Right lung (tissue), 5 donors: ENCODE results near the gene ATP7B. TPM values are rescaled to one million over a fixed set of nuclear protein-coding genes. Genes with fewer than 3 reads are reported as not detected.

Experiments
- DNase-seq, 2 donors: peaks; one replicate each; pipeline ENCODE4 v3.0.0-alpha.2; 2013
- polyA plus RNA-seq, 5 donors: library from polyadenylated mRNA; unstranded; fragments of 120-200 nt; gene quantifications; one replicate each; pipeline versions ENCODE4 v1.2.1 to v1.2.3, GENCODE V29; 2013; ENCODE audit warnings: inconsistent platforms in 1 of 5, low replicate concordance in 1 of 5; ENCODE audit not compliant: insufficient read length in 5 of 5, insufficient read depth in 1 of 5

ATP7B gene
- polyA plus RNA-seq, 5 donors: 12.9 to 19.0 (median 17.8) TPM

GRCh38 chr13:51978796-51979556 lies 32.3 kb downstream of the ATP7B start:
- DNase-seq: peak; percentile 49 to 59

- no peak for DNase-seq
Measured at GRCh38 chr13:51977625-51978024, 33.6 kb downstream of the ATP7B start.

- DNase-seq: no peak
Measured at GRCh38 chr13:51976890-51977289, 34.4 kb downstream of the ATP7B start.

- DNase-seq: no peak
Measured at GRCh38 chr13:51976423-51976822, 34.8 kb downstream of the ATP7B start.

- DNase-seq: no peak
Measured at GRCh38 chr13:51974482-51974881, 36.8 kb downstream of the ATP7B start.

- DNase-seq: no peak
Measured at GRCh38 chr13:51971520-51972426, 39.5 kb downstream of the ATP7B start.

GRCh38 chr13:51970349-51970748 lies 40.9 kb downstream of the ATP7B start:
- DNase-seq: no peak

- DNase-seq: no peak
Measured at GRCh38 chr13:51967482-51968446, 43.5 kb downstream of the ATP7B start.

GRCh38 chr13:51966186-51966585 lies 45.1 kb downstream of the ATP7B start:
- no peak for DNase-seq

- no peak for DNase-seq
Measured at GRCh38 chr13:51961493-51962403, 49.5 kb downstream of the ATP7B start.

GRCh38 chr13:51960766-51961165 lies 50.5 kb downstream of the ATP7B start:
- no peak for DNase-seq

GRCh38 chr13:51959773-51960172 lies 51.5 kb downstream of the ATP7B start:
- no peak for DNase-seq

- DNase-seq: no peak
Measured at GRCh38 chr13:51958217-51958547, 53.1 kb downstream of the ATP7B start.

- no peak for DNase-seq
Measured at GRCh38 chr13:51957377-51958216, 53.7 kb downstream of the ATP7B start.

- no peak for DNase-seq
Measured at GRCh38 chr13:51956717-51957116, 54.5 kb downstream of the ATP7B start.

GRCh38 chr13:51955816-51956603 lies 55.2 kb downstream of the ATP7B start:
- DNase-seq: no peak

- DNase-seq: no peak
Measured at GRCh38 chr13:51955281-51955771, 55.9 kb downstream of the ATP7B start.

GRCh38 chr13:51953347-51954195 lies 57.7 kb downstream of the ATP7B start:
- peak; percentile 45 to 63 for DNase-seq
